ENCODE measurements around the gene CDK6.

DNA sequence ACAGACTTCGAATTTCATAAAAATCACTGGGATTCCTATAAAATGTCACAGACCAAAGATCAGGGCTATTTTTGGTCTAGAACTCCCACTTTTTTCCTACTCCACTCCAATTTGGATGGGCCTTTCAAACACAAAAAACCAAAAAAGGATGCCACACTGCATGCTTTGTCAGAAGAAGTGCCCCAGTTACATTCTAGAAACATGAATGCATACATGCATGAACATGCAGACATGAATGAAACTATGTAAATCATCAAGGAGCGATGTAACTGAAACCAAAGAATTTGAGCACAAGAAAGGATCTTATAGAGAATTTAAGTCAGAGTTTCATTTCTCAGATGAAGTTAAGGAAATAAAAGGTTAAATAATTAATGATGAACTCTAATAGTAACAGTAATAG is 214.3 kb downstream of the CDK6 start:
- TF ChIP-seq POLR2A (IDR thresholded peaks at IDR 0.05; ENCODE audit: low read depth, low read length) (no peak), POLR2AphosphoS5 (IDR thresholded peaks at IDR 0.05; ENCODE audit: low read depth, low read length) (no peak), TAF1 (IDR thresholded peaks at IDR 0.05; ENCODE audit: borderline replicate concordance, low read depth, low read length) (no peak)
